Adrenal gland (tissue), 5 donors: ENCODE data around the gene RHOT1.

Experiments
- POLR2A ChIP-seq, 2 donors: fragments of 450-650 bp; IDR thresholded peaks; one replicate each; pipeline ENCODE4 v1.6.1; 2017; ENCODE audit warnings: antibody characterized with exemption in 2 of 2, mild to moderate bottlenecking in 2 of 2, moderate library complexity in 1 of 2
- TF ChIP-seq, protein P1 (sequence below), 6 experiments: fragments of 450-650 bp in 4 of 6; fragments of 200-600 bp in 2 of 6; sonication (generic) in 1 of 6; IDR thresholded peaks; 1 replicate in 5 of 6; 2 replicates in 1 of 6; pipeline versions ENCODE4 v1.5.1 to v1.8.0; 2016 to 2021; ENCODE audit warnings: antibody characterized with exemption in 6 of 6, mild to moderate bottlenecking in 2 of 6, moderate library complexity in 1 of 6
- donor health status: DM: no; HTN: no; CAD: no.

DNA sequence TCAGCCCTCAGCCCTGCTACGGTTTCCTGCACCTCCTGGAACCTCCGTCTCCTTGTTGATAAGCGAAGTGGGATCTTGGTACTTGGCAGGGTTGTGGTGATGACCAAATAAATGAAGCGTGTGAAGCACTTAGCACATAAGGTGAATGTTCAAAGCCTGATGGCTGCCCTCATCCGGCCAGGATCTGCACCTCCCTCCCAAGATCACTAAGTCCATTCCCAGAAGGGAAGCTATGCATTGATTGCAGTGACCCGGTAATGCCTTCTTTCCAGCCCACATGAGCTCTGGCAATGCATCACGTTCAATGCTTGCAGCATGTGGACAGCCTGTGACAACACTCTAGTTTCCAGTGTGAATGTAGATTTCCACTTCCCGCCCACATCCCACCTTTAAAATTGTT lies 24.9 kb upstream of the RHOT1 start:
- TF ChIP-seq, protein P1, sequence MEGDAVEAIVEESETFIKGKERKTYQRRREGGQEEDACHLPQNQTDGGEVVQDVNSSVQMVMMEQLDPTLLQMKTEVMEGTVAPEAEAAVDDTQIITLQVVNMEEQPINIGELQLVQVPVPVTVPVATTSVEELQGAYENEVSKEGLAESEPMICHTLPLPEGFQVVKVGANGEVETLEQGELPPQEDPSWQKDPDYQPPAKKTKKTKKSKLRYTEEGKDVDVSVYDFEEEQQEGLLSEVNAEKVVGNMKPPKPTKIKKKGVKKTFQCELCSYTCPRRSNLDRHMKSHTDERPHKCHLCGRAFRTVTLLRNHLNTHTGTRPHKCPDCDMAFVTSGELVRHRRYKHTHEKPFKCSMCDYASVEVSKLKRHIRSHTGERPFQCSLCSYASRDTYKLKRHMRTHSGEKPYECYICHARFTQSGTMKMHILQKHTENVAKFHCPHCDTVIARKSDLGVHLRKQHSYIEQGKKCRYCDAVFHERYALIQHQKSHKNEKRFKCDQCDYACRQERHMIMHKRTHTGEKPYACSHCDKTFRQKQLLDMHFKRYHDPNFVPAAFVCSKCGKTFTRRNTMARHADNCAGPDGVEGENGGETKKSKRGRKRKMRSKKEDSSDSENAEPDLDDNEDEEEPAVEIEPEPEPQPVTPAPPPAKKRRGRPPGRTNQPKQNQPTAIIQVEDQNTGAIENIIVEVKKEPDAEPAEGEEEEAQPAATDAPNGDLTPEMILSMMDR (IDR thresholded peaks at IDR 0.05), result no peak
- no peak for TF ChIP-seq POLR2A (IDR thresholded peaks at IDR 0.05)
